ENCODE results near the gene TPM1. TPM values are rescaled to one million over a fixed set of nuclear protein-coding genes. Genes with fewer than 3 reads are reported as not detected.

TPM1 gene
- total RNA-seq, 1 donor: 35.5 TPM

Other genes with a start within 250 kb of the TPM1 start
- 7.3 TPM for gene LACTB, start 79.1 kb downstream of the TPM1 start, total RNA-seq
- gene RPS27L, start 114.7 kb downstream of the TPM1 start, total RNA-seq: 17.2 TPM
- gene RAB8B, start 146.9 kb downstream of the TPM1 start, total RNA-seq: 14.0 TPM
- 20.5 TPM for gene APH1B, start 234.9 kb downstream of the TPM1 start, total RNA-seq